Neural progenitor cell (in vitro differentiated cells): ENCODE data around the gene CREB5. TPM values are rescaled to one million over a fixed set of nuclear protein-coding genes. Genes with fewer than 3 reads are reported as not detected.

Experiments
- DNase-seq: peaks from one replicate; pipeline ENCODE4 v3.0.0-alpha.2; 2016; ENCODE audit warnings: low spot score
- H2AFZ ChIP-seq: fragments of 200-600 bp; sonication (generic); replicated peaks from 2 replicates; pipeline ENCODE4 v1.6.1; 2016; ENCODE audit warnings: antibody characterized with exemption
- H3F3A ChIP-seq: fragments of 200-600 bp; sonication (generic); 2 replicates; pipeline ENCODE4 v1.6.1; 2016; ENCODE audit warnings: antibody characterized with exemption, low read depth
- H3K27ac ChIP-seq: fragments of 200-600 bp; sonication (generic); 2 replicates; pipeline ENCODE4 v1.5.1; 2016; ENCODE audit warnings: mild to moderate bottlenecking
- H3K27me3 ChIP-seq: fragments of 200-600 bp; sonication (generic); 2 replicates; pipeline ENCODE4 v1.6.1; 2016; ENCODE audit warnings: mild to moderate bottlenecking, moderate library complexity
- H3K36me3 ChIP-seq: fragments of 200-600 bp; sonication (generic); 2 replicates; pipeline ENCODE4 v1.5.1; 2016
- H3K4me1 ChIP-seq: fragments of 200-600 bp; sonication (generic); 2 replicates; pipeline ENCODE4 v1.6.1; 2016; ENCODE audit warnings: mixed run types
- H3K4me2 ChIP-seq: fragments of 200-600 bp; sonication (generic); 2 replicates; pipeline ENCODE4 v1.6.1; 2016
- H3K4me3 ChIP-seq: fragments of 200-600 bp; sonication (generic); 2 replicates; pipeline ENCODE4 v1.5.1; 2016
- H3K79me2 ChIP-seq: fragments of 200-600 bp; sonication (generic); 2 replicates; pipeline ENCODE4 v1.6.1; 2016; ENCODE audit warnings: low read depth
- H3K9ac ChIP-seq: fragments of 200-600 bp; sonication (generic); 2 replicates; pipeline ENCODE4 v1.6.1; 2016
- H3K9me3 ChIP-seq: fragments of 200-600 bp; sonication (generic); 2 replicates; pipeline ENCODE4 v1.5.1; 2016; ENCODE audit warnings: low read depth
- H4K20me1 ChIP-seq: fragments of 200-600 bp; sonication (generic); 2 replicates; pipeline ENCODE4 v1.6.1; 2016; ENCODE audit warnings: low read depth
- H3K27ac Mint-ChIP-seq: 3 replicates; pipeline ENCODE4 v1.8.0; 2021; ENCODE audit warnings: mixed read lengths
- H3K27me3 Mint-ChIP-seq: 2 replicates; pipeline ENCODE4 v1.8.0; 2022; ENCODE audit warnings: low read depth, mild to moderate bottlenecking, inconsistent platforms, moderate library complexity, mixed read lengths; ENCODE audit not compliant: insufficient read depth
- H3K36me3 Mint-ChIP-seq: 3 replicates; pipeline ENCODE4 v1.8.0; 2021; ENCODE audit warnings: mixed read lengths
- H3K4me1 Mint-ChIP-seq: 3 replicates; pipeline ENCODE4 v1.8.0; 2021; ENCODE audit warnings: mixed read lengths
- H3K4me3 Mint-ChIP-seq: 3 replicates; pipeline ENCODE4 v1.8.0; 2021; ENCODE audit warnings: mild to moderate bottlenecking, moderate library complexity, mixed read lengths
- H3K9me3 Mint-ChIP-seq: 3 replicates; pipeline ENCODE4 v1.8.0; 2020; ENCODE audit warnings: mixed read lengths
- EZH2 ChIP-seq: fragments of 200-600 bp; sonication (generic); IDR thresholded peaks from 2 replicates; pipeline ENCODE4 v1.6.1; 2017; ENCODE audit warnings: antibody characterized with exemption, mild to moderate bottlenecking, moderate library complexity
- EZH2phosphoT487 ChIP-seq: fragments of 200-600 bp; sonication (generic); IDR thresholded peaks from 2 replicates; pipeline ENCODE4 v1.6.1; 2017; ENCODE audit warnings: antibody characterized with exemption
- total RNA-seq: library from RNA; depleted of rRNA; stranded (reverse); fragments of >200 nt; gene quantifications from 2 replicates; pipeline ENCODE4 v1.2.3, GENCODE V29; 2015; ENCODE audit warnings: low replicate concordance
- TF ChIP-seq, protein P1 (sequence below): fragments of 200-600 bp; sonication (generic); IDR thresholded peaks from 2 replicates; pipeline ENCODE4 v1.5.1; 2017; ENCODE audit warnings: antibody characterized with exemption, mild to moderate bottlenecking

CREB5 gene
- total RNA-seq, 1 donor from 2014 or later: 1.2 TPM

DNA sequence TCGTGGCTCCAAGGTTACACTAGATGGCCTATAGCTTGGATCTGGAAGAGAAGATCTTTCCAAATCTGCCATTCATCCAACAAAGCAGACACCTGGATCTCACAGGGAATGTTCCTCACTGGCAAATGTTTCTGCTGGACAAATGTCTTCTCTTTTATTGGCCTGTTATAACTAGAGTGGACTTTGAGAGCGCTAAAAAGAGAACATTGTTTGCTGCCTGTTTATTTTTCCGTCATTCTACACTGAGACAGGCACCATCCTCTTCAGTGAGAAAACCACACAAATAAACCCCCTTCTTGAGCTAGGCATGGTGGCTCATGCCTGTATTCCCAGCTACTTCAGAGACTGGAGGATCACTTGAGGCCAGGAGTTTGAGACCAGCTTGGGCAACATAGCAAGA, 206.9 kb downstream of the CREB5 start:
- H3K4me1 Mint-ChIP-seq: no peaks in the 10 kb centered on the region
- H3K27ac ChIP-seq: no peak overlapping the region
- TF ChIP-seq, protein P1, sequence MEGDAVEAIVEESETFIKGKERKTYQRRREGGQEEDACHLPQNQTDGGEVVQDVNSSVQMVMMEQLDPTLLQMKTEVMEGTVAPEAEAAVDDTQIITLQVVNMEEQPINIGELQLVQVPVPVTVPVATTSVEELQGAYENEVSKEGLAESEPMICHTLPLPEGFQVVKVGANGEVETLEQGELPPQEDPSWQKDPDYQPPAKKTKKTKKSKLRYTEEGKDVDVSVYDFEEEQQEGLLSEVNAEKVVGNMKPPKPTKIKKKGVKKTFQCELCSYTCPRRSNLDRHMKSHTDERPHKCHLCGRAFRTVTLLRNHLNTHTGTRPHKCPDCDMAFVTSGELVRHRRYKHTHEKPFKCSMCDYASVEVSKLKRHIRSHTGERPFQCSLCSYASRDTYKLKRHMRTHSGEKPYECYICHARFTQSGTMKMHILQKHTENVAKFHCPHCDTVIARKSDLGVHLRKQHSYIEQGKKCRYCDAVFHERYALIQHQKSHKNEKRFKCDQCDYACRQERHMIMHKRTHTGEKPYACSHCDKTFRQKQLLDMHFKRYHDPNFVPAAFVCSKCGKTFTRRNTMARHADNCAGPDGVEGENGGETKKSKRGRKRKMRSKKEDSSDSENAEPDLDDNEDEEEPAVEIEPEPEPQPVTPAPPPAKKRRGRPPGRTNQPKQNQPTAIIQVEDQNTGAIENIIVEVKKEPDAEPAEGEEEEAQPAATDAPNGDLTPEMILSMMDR: no peak
- TF ChIP-seq EZH2 (no peak), EZH2phosphoT487 (no peak)
- H2AFZ ChIP-seq: no peak overlapping the region
- no peaks in the 10 kb centered on the region for H3K36me3 ChIP-seq
- no peaks in the 10 kb centered on the region for H3K9me3 Mint-ChIP-seq
- no peak overlapping the region for H3K9ac ChIP-seq
- no peaks in the 10 kb centered on the region for H3K79me2 ChIP-seq
- H3K27me3 ChIP-seq: no peaks in the 10 kb centered on the region
- DNase-seq: no peak
- H3K4me2 ChIP-seq: no peak overlapping the region
- no peaks in the 10 kb centered on the region for H4K20me1 ChIP-seq
- no peaks in the 10 kb centered on the region for H3K4me1 ChIP-seq
- no peaks in the 10 kb centered on the region for H3K27me3 Mint-ChIP-seq
- no peak overlapping the region for H3K27ac Mint-ChIP-seq
- no peak overlapping the region for H3K4me3 ChIP-seq
- no peaks in the 10 kb centered on the region for H3K9me3 ChIP-seq
- H3K4me3 Mint-ChIP-seq: no peak overlapping the region
- H3F3A ChIP-seq: no peaks in the 10 kb centered on the region
- H3K36me3 Mint-ChIP-seq: no peaks in the 10 kb centered on the region

DNA sequence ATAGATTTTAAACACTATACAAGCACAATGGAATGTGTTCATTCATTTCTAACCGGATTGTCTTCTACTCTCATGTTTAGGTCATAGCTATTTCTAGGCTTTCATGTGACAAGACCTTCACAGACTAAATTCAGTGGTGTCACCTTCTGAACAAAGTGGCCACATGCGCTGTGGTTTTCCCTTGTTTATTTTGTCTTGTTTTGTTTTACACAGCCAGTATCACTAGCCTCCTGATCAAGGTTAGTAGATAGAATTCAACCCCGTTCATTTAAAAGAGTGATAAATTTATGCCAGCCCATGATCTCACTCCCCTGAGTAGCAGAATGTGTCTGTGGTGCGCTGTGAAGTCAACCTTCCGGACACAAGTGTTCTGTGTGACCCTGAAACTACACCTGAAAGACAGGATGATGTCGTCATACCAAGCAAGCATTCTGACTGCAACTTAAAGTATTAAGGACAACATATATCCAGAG, 209.1 kb downstream of the CREB5 start:
- H3K27ac ChIP-seq: no peak overlapping the region
- no peaks in the 10 kb centered on the region for H3K36me3 ChIP-seq
- H3K4me2 ChIP-seq: no peak overlapping the region
- Mint-ChIP-seq H3K9me3 (no peaks in the 10 kb centered on the region), H3K27ac (no peak overlapping the region), H3K36me3 (no peaks in the 10 kb centered on the region), H3K4me1 (no peaks in the 10 kb centered on the region), H3K4me3 (no peak overlapping the region), H3K27me3 (no peaks in the 10 kb centered on the region)
- H3K79me2 ChIP-seq: no peaks in the 10 kb centered on the region
- H4K20me1 ChIP-seq: no peaks in the 10 kb centered on the region
- no peak overlapping the region for H3K4me3 ChIP-seq
- no peaks in the 10 kb centered on the region for H3K9me3 ChIP-seq
- DNase-seq: no peak
- H3F3A ChIP-seq: no peaks in the 10 kb centered on the region
- TF ChIP-seq, protein P1: no peak
- TF ChIP-seq EZH2phosphoT487 (no peak), EZH2 (no peak)
- H2AFZ ChIP-seq: no peak overlapping the region
- no peaks in the 10 kb centered on the region for H3K4me1 ChIP-seq
- H3K9ac ChIP-seq: no peak overlapping the region
- H3K27me3 ChIP-seq: no peaks in the 10 kb centered on the region

DNA sequence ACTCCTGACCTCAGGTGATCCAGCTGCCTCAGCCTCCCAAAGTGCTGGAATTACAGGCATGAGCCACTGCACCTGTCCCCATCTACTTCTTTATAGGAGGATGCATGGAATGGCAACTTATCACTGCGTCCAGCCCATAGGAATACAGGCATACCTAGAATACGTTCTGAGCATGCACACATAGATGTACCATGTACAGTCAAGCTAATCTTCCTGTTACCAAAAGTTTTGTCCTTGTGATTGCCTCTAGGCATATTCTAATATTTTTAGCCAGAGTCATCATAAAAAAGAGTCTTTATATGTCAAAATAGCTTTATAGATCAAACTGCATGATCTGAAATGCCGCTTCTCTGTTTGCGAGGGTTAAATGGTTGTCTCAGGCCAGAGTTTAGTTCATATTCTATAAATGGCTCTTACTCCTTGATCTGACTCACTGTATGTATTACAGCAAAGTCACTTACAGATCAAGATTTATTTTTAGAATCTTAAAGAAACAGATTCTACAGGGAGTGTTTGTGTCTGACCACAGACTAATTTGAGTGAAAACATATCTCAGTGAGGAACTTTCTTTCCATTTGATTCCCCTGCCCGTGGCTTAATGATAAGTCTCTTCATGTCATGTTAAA, 210.9 kb downstream of the CREB5 start:
- Histone ChIP-seq H3K4me3 (no peak overlapping the region), H3K27me3 (no peaks in the 10 kb centered on the region), H4K20me1 (no peaks in the 10 kb centered on the region), H2AFZ (no peak overlapping the region), H3K27ac (no peak overlapping the region), H3K9ac (no peak overlapping the region), H3F3A (no peaks in the 10 kb centered on the region), H3K4me1 (no peaks in the 10 kb centered on the region), H3K79me2 (no peaks in the 10 kb centered on the region), H3K4me2 (no peak overlapping the region), H3K9me3 (no peaks in the 10 kb centered on the region), H3K36me3 (no peaks in the 10 kb centered on the region)
- no peak overlapping the region for H3K4me3 Mint-ChIP-seq
- TF ChIP-seq EZH2: no peak
- no peak for TF ChIP-seq EZH2phosphoT487
- TF ChIP-seq, protein P1: no peak
- no peaks in the 10 kb centered on the region for H3K36me3 Mint-ChIP-seq
- DNase-seq: no peak
- peaks cover 2% of the 10 kb centered on the region for H3K4me1 Mint-ChIP-seq
- H3K27me3 Mint-ChIP-seq: peaks cover 3% of the 10 kb centered on the region
- no peaks in the 10 kb centered on the region for H3K9me3 Mint-ChIP-seq
- H3K27ac Mint-ChIP-seq: no peak overlapping the region
